Fibroblast of lung (primary cell): ENCODE results near the gene ACO2.

Source experiments
- CTCF ChIP-seq, 2 donors: IDR thresholded peaks in 1 of 2; conservative IDR thresholded peaks in 1 of 2; 1 replicate in 1 of 2; 2 replicates in 1 of 2; pipeline ENCODE4 v1.5.1; 2011 to 2012; ENCODE audit warnings: low read length in 2 of 2, control low read depth in 1 of 2, inconsistent platforms in 1 of 2, low read depth in 1 of 2, mild to moderate bottlenecking in 1 of 2
- EZH2 ChIP-seq: IDR thresholded peaks from 2 replicates; pipeline ENCODE4 v1.5.1; 2012; ENCODE audit warnings: low read length, control low read depth, mild to moderate bottlenecking; ENCODE audit errors: missing control alignments

DNA sequence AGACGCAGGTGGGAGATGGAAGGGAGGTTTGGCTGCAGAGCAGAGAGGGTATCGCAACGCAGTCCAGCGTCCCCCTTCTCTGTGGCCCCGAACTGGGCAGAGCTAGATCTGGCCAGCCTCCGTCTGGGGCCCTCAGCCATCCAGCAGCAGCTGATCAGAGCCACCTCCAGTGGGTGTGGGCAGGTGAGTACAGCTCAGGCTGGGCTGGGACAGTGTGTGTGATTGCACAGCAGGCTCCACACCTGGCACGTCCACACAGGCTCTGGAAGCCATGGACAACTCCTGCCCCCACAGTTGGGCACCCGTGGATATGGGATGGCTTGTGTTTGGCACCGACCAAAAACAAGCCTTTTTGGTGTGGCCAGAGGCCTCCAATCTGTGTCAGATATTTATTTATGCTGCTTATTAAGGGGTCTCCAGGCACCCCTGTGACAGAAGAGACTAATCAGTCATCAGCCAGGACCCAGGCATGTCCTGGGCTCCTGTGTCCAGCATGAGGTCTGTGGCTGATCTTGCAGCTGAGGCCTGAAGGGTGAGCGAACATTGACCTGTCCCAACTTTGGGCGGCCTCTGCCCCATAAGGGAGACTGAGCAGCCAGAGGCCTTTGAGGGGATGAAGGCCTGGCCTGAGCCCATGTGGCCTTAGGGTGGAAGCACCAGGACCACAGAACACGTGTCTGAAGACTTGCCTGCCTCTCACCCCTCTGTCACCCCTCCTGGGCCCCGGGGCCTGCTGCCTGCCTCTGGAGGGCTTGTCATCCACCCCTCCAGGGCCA is 56.7 kb downstream of the ACO2 start:
- TF ChIP-seq CTCF (conservative IDR thresholded peaks at IDR 0.05 in 1 of 2, IDR thresholded peaks at IDR 0.05 in 1 of 2; ENCODE audit: low read depth in 1 of 2, low read length in 2 of 2) (no peak), EZH2 (no peak)
